ENCODE measurements around the gene GTF3C2.

GRCh38 chr2:27347641-27348040 is 8.9 kb downstream of the GTF3C2 start:
- TF ChIP-seq GATA2 (IDR thresholded peaks at IDR 0.05; ENCODE audit: low read depth, low read length) (no peak), GATA3 (IDR thresholded peaks at IDR 0.05; ENCODE audit: low read depth, low read length) (no peak)
